OCI-LY1 (cell line): Measurements from ENCODE around the gene LMF1.

ENCODE experiments used
- EZH2 ChIP-seq: fragments of 200-600 bp; sonication (generic), shearing (Covaris generic); IDR thresholded peaks from 2 replicates; pipeline ENCODE4 v1.8.0; 2017; ENCODE audit warnings: borderline replicate concordance, mixed run types, mild to moderate bottlenecking, antibody characterized with exemption, low read length, moderate library complexity, mixed read lengths
- TF ChIP-seq, protein P1 (sequence below): fragments of 200-600 bp; sonication (generic), shearing (Covaris generic); IDR thresholded peaks from 2 replicates; pipeline ENCODE4 v1.5.1; 2017; ENCODE audit warnings: mild to moderate bottlenecking, antibody characterized with exemption, low read length, moderate library complexity, mixed read lengths

DNA sequence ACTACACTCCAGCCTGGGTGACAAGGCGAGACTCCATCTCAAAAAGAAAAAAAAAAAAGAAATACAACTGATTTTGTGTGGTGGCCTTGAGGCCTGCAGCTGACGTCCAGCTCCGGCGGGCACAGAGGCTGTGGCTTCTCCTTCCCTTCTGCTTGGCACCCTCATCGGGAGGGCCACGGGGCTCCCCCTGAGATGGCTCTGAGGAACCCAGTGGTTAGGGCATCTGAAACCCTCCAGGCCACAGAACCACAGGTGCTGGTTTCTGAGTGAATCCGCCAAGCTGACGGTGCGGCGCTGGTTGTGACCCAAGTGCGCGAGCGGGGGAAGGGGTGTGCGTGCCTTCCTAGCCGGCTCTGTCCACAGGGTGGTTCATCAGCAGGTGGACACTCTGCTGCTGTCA lies 63.4 kb downstream of the LMF1 start:
- TF ChIP-seq, protein P1, sequence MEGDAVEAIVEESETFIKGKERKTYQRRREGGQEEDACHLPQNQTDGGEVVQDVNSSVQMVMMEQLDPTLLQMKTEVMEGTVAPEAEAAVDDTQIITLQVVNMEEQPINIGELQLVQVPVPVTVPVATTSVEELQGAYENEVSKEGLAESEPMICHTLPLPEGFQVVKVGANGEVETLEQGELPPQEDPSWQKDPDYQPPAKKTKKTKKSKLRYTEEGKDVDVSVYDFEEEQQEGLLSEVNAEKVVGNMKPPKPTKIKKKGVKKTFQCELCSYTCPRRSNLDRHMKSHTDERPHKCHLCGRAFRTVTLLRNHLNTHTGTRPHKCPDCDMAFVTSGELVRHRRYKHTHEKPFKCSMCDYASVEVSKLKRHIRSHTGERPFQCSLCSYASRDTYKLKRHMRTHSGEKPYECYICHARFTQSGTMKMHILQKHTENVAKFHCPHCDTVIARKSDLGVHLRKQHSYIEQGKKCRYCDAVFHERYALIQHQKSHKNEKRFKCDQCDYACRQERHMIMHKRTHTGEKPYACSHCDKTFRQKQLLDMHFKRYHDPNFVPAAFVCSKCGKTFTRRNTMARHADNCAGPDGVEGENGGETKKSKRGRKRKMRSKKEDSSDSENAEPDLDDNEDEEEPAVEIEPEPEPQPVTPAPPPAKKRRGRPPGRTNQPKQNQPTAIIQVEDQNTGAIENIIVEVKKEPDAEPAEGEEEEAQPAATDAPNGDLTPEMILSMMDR: no peak
- no peak for TF ChIP-seq EZH2
